M059J (cell line): ENCODE data around the gene GAS5. TPM values are rescaled to one million over a fixed set of nuclear protein-coding genes. Genes with fewer than 3 reads are reported as not detected.
A peak's percentile ranks its signal among the peaks of the same experiment; 100 is the strongest.
"Not testable (repeated sequence)": the region's sequence is repeated elsewhere in the genome, so short reads cannot be mapped to it uniquely, and the experiment has no call there.

Experiments used
- DNase-seq: peaks from one replicate; pipeline ENCODE4 v3.0.0-alpha.2; 2012; ENCODE audit warnings: low read depth
- total RNA-seq: library from RNA; depleted of rRNA; stranded (reverse); fragments of >200 nt; shearing (Covaris generic); gene quantifications from 2 replicates; pipeline ENCODE4 v1.2.3, GENCODE V29; 2014; rRNA removed

Gene GAS5
- 118 and 128 TPM in 2 replicates for total RNA-seq

DNA sequence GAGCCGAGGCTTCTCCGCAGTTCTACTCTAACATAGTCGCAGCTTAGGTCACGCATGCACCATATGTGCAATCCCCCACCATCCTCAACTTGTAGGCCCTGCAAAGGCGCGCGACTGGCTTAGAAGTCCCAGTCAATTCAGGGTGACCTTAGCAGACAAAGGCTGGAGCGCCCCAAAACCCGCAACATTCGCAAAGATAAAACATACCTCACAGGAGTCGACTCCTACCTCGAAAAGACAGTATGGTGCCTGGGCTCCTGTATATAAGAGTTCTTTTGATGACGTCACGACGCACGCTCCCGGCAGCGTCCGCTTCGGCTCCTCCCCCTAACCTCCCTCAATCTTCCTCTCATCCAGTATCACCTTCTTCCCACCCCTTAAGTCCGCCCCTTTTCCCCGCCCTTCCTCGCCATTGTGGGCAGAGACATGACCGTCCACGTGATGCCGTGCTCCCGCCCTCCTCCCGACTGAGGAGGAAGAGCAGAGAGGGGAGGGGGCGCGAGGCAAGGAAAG, at the start of gene GAS5:
Gene GAS5, minus strand, starts transcription at position 237 of the 513 bp plus-strand sequence.
- DNase-seq: peak; percentile 100

- DNase-seq: no peak
Measured at GRCh38 chr1:173917149-173917548, 49.4 kb upstream of the GAS5 start, which contains the start of gene SERPINC1. SERPINC1 (minus strand) TSS chr1:173917327; CDS start chr1:173917259, 68 bp downstream.

DNA sequence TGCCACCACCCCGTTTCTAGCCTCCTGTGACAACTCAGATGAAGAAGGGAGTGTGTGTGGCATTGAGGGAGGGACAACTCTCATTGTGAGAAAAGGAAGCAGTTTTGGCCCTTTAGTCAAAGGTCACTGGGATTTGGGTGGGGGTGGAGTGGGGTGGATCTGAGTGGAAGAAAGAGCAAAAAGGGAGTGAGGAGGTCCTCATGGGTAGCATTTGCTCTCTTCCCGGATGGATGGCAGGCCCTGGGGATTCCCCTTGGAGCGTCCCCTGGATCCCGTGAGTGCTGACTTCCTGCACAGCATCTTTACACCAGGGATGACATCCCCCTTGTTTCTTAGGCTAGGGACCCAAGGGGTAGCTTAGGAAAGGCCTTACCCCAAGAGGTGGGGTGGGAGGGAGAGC, 48.9 kb upstream of the GAS5 start:
- DNase-seq: no peak

DNA sequence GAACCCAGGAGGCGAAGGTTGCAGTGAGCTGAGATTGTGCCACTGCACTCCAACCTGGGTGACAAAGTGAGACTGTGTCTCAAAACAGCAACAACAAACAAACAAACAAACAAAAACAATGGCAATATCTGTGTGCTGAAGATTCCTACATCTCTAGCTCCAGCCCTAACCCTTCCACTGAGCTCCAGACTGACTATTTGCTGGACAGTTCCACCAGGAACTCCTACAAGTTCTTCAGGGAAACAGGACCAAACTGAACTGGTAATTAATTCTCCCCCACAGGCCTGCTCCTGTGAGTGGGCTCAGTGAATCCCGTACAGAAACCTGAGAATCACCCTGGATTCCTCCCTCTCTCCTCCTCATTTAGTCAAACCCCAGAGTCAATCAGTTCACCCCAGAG, 47.8 kb upstream of the GAS5 start:
- no peak for DNase-seq

GRCh38 chr1:173914366-173914871, 46.6 kb upstream of the GAS5 start:
- peak; percentile 32 for DNase-seq

GRCh38 chr1:173913111-173913510, 45.3 kb upstream of the GAS5 start:
- DNase-seq: no peak

- no peak for DNase-seq
Measured at GRCh38 chr1:173903827-173904531, 36.2 kb upstream of the GAS5 start.

DNA sequence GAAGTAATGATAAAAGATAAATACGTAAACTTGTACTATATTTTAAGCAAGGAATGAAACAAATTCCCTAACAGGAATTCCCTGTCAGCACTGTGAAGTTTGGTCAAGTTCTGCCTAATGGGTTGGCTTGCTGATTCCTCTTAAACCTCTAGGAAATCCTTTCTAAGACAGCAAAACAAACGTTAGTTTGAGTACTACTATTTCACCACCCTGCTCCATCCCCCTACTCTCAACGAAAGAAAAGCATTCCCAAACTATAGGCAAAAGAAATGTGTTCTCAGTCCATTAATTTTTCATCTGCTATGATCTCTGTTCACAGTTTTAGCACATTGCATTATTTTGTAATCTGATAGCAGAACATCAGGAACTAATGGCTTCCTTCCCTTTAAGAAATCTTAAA, 33.2 kb upstream of the GAS5 start:
- DNase-seq: no peak

- no peak for DNase-seq
Measured at GRCh38 chr1:173900427-173900826, 32.6 kb upstream of the GAS5 start.

DNA sequence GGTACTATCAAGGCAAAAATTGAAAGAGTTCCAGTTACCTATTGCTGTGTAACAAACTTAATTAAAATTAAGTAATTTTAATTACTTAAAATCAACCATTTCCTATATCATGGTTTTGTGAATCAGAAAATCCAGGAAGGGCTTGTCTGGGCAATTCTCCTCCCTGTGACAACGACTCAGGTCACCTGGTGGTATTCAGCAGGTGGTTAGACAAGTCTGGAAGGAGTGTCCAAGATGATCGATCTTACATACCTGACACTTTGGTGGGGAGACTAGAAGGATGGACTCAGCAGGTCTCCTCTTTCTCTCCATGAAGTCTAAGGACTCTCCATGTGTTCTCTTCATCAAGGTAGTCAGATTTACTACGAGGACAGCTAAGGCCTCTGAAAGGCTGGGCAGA, 26.4 kb upstream of the GAS5 start:
- no peak for DNase-seq

DNA sequence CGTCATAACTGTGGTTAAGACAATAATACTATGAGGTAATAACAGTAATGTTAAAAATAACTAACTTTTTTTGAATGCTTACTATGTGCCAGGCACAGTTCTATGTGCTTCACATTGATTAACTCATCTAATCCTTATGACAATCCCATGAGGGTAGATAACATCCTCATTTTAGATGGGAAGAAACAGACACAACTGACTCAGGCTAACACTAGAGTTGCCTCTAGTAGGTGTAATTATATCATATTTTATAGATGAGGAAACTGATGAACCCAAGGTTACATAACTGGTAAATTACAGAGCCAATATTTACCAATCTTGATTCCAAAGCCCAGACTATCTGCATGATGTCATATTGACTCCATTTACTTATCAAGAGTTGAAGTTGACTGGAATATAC, 25.8 kb upstream of the GAS5 start:
- DNase-seq: no peak

DNA sequence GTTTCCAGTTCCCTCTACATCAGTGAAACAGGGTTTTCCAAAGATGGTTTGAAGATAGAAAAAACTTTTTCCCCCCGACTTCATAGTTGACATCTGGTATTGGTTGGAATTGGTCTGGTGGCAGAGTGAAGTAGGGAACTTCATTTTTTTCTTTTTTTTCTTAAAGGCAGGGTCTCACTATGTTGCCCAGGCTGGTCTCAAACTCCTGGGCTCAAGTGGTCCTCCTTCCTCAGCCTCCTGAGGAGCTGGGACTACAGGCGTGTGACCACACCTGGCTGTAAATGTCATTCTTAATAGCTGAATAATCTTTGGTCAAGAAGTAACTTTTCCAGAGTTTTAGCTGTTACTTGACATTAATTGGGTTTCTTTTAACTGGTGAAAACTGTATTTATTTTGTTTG, 22.1 kb upstream of the GAS5 start:
- no peak for DNase-seq

GRCh38 chr1:173888749-173889148, 21.0 kb upstream of the GAS5 start:
- DNase-seq: no peak

DNA sequence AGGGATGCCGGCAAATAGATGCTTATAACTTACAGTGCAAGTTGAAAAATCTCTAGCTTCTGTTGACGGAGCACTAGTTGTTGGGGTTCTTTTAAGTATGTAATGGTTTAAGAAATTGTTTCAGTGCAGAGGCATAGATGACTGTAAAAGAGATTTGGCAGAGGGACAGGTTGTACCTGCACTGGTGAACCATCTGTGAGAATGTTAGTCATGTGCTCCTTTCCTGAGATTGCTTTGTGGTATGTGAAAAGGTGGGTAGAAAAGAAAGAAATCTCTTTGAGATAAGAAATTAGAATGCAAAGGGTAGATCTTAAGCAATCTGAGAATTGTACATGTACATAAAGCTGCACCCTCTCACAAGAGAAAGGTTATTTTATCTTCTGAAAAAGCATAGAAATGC, 19.8 kb upstream of the GAS5 start:
- no peak for DNase-seq

DNA sequence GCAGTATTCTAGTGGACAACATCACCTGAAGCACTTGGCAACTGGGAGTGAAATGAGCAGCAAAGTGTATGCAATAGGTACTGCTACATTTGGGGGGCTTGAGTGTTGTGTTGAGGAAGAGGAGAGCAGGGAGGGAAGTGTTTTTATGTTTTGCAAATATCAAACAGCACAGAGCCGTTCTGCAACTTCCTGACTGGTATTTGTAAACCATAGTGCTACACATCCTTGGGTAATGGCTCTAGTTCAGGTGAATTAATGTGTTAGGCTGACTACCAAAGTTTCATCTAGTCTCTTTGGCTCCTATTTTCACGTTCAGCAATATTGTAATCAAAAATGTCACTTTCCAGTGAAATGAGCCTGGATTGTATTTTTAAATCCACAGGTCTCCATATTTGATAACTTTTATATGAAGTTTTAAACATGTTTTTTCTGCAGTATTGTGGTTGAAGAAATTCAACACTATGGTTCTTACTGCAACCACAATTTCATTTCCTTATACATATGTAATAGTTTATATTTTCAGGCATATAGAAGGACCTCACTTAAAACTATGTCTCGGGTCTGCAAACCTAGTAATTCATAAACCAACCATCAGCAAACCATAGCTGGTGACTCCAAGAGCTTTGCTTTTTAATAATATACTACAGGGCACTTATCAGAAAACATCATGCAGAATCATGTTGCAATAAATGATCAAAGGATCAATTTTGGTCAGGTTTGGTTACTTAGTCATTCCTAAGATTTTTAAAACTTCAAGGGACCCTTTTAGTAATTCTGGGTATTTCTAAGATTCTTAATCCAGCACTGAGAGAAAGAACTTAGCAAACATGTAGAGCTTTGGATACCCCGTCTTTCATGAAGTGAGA, 19.2 kb upstream of the GAS5 start:
- no peak for DNase-seq

GRCh38 chr1:173884701-173885100, 16.9 kb upstream of the GAS5 start:
- no peak for DNase-seq

GRCh38 chr1:173881117-173881516, 13.3 kb upstream of the GAS5 start:
- DNase-seq: not testable (repeated sequence)

DNA sequence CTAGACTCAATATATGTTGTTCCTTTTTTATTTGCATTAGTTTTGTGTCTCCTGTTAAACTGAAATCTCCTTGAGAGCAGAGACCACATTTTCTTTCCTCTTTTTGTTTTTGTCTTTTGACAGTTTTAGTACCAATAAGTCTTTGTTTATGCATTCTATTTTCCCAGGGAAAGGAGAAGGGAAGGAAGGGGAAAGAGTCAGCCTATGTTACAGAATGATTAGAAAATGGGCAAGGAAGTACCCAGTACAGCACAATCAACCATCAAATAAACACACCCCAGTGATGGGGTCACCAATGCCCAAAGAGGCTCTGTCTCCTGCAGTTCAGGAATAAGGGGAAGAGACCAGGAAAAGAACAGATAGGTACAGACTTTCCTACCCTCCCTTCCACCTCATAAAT, 10.5 kb upstream of the GAS5 start:
- DNase-seq: no peak

- DNase-seq: no peak
Measured at GRCh38 chr1:173876732-173877131, 8.9 kb upstream of the GAS5 start.

DNA sequence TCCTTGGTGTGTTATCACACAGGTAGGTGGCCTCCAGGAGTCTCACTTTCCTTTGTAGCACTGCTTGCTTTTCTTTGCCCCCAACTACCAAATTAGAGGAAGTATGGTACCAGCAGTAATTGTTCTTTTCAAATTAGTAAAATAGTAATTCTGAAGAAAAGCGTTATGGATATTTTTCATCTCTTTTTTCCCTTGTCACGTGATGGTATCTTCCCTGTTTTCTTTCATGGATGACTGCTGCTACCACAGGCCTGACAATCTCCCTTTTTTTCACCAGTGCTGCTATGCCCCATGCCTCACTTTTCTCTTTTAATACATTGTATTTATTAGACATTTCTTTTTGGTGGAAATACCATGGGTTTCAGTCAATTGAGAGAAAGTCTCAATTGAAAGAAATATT, 3.7 kb upstream of the GAS5 start:
- DNase-seq: no peak

GRCh38 chr1:173871091-173871490, 3.3 kb upstream of the GAS5 start:
- DNase-seq: no peak

DNA sequence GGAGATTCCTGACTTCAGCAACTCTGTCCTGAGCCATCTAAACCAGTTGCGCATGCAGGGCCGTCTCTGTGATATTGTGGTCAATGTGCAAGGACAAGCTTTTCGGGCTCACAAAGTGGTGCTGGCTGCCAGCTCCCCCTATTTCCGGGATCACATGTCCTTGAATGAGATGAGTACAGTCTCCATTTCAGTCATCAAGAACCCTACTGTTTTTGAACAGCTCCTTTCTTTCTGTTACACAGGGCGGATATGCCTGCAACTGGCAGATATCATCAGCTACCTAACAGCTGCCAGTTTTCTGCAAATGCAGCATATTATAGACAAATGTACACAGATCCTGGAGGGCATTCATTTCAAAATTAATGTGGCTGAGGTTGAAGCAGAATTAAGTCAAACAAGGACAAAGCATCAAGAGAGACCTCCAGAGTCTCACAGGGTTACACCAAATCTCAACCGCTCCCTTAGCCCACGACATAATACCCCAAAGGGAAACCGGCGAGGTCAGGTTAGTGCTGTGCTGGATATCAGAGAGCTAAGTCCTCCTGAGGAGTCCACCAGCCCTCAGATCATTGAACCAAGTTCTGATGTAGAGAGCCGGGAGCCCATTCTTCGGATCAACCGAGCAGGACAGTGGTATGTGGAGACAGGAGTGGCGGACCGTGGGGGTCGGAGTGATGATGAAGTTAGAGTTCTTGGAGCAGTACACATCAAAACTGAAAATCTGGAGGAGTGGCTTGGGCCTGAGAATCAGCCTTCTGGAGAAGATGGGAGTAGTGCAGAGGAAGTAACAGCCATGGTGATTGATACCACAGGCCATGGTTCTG, 2.7 kb upstream of the GAS5 start:
- no peak for DNase-seq
